HEK293T (cell line): ENCODE data around the gene MARCHF9.

Experiments
- ARNT ChIP-seq: fragments of 450-650 bp; IDR thresholded peaks from 2 replicates; pipeline ENCODE4 v1.6.1; 2017; ENCODE audit warnings: mild to moderate bottlenecking
- BHLHE40 ChIP-seq: fragments of 450-650 bp; IDR thresholded peaks from 2 replicates; pipeline ENCODE4 v1.6.1; 2016; ENCODE audit warnings: mild to moderate bottlenecking, moderate library complexity, borderline replicate concordance
- CTBP1 ChIP-seq: fragments of 450-650 bp; IDR thresholded peaks from 2 replicates; pipeline ENCODE4 v1.6.1; 2016; ENCODE audit warnings: borderline replicate concordance
- ELF4 ChIP-seq: fragments of 450-650 bp; IDR thresholded peaks from 2 replicates; pipeline ENCODE4 v1.6.1; 2017; ENCODE audit warnings: antibody characterized with exemption
- FOXM1 ChIP-seq: fragments of 450-650 bp; IDR thresholded peaks from 2 replicates; pipeline ENCODE4 v1.6.1; 2017; ENCODE audit warnings: mild to moderate bottlenecking, borderline replicate concordance
- L3MBTL2 ChIP-seq: fragments of 450-650 bp; conservative IDR thresholded peaks from 2 replicates; pipeline ENCODE4 v1.6.1; 2016; ENCODE audit warnings: mild to moderate bottlenecking
- LEF1 ChIP-seq: fragments of 450-650 bp; IDR thresholded peaks from 2 replicates; pipeline ENCODE4 v1.6.1; 2017; ENCODE audit warnings: mild to moderate bottlenecking, borderline replicate concordance
- SP1 ChIP-seq: fragments of 450-650 bp; IDR thresholded peaks from 2 replicates; pipeline ENCODE4 v1.6.1; 2017
- ZNF384 ChIP-seq: fragments of 450-650 bp; IDR thresholded peaks from 2 replicates; pipeline ENCODE4 v1.6.1; 2016

GRCh38 chr12:57767305-57767698 is 12.4 kb downstream of the MARCHF9 start:
- TF ChIP-seq ZNF384, result no peak
- TF ChIP-seq SP1, result no peak
- no peak for TF ChIP-seq ELF4
- no peak for TF ChIP-seq CTBP1
- no peak for TF ChIP-seq L3MBTL2
- TF ChIP-seq FOXM1, result no peak
- TF ChIP-seq LEF1, result no peak
- no peak for TF ChIP-seq ARNT
- no peak for TF ChIP-seq BHLHE40
